Measurements from ENCODE around the gene NPR2.
A peak's percentile ranks its signal among the peaks of the same experiment; 100 is the strongest.

The NPR2 gene

DNA sequence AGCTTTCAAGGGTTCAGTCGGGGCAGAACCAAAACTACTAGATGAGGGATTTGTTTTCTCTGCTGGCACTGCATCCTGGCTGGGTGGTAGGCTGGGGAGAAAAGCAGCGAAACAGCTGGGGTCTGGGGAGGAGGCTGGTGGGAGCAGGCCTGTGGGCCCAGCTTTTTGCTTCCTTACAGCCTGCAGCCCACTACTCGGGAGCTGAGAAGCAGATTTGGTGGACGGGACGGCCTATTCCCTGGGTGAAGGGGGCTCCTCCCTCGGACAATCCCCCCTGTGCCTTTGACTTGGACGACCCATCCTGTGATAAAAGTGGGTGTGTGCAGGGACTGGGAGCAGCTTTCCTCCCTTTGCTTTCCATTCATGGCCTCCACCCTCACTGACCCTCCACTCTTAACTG lies 9.1 kb downstream of the NPR2 start:
- Histone ChIP-seq H3K4me1 (ENCODE audit: control insufficient read depth, insufficient read depth, low read length) (no peaks in the 10 kb centered on the region), H3K9me3 (ENCODE audit: control insufficient read depth, insufficient read depth, low read length) (no peaks in the 10 kb centered on the region), H3K4me3 (ENCODE audit: low read length) (no peak overlapping the region), H3K36me3 (ENCODE audit: control insufficient read depth, insufficient read depth, low read length) (peaks cover 7% of the 10 kb centered on the region; the same call in 1 of the 2 replicates), H3K27me3 (ENCODE audit: control insufficient read depth, insufficient read depth, low read length) (no peaks in the 10 kb centered on the region), H3K27ac (ENCODE audit: low read length) (no peak overlapping the region)
- no CpG with 5 or more reads among the region's 7 CpGs for WGBS (ENCODE audit: insufficient coverage, insufficient read length)
- no peak for DNase-seq (ENCODE audit: low read depth, low spot score)

- WGBS (ENCODE audit: insufficient coverage, insufficient read length): no CpG with 5 or more reads among the region's 13 CpGs
- Histone ChIP-seq H3K36me3 (ENCODE audit: control insufficient read depth, insufficient read depth, low read length) (peaks cover 7% of the 10 kb centered on the region; the same call in 1 of the 2 replicates), H3K27ac (ENCODE audit: low read length) (no peak overlapping the region), H3K4me3 (ENCODE audit: low read length) (no peak overlapping the region), H3K27me3 (ENCODE audit: control insufficient read depth, insufficient read depth, low read length) (no peaks in the 10 kb centered on the region), H3K4me1 (ENCODE audit: control insufficient read depth, insufficient read depth, low read length) (no peaks in the 10 kb centered on the region), H3K9me3 (ENCODE audit: control insufficient read depth, insufficient read depth, low read length) (no peaks in the 10 kb centered on the region)
- no peak for DNase-seq (ENCODE audit: low read depth, low spot score)
Measured at GRCh38 chr9:35801328-35802128, 10.1 kb downstream of the NPR2 start.

GRCh38 chr9:35806101-35806500 lies 14.7 kb downstream of the NPR2 start:
- no peak overlapping the region for H3K27ac ChIP-seq (ENCODE audit: low read length)
- no peaks in the 10 kb centered on the region for H3K9me3 ChIP-seq (ENCODE audit: control insufficient read depth, insufficient read depth, low read length)
- no peak overlapping the region for H3K4me3 ChIP-seq (ENCODE audit: low read length)
- H3K36me3 ChIP-seq (ENCODE audit: control insufficient read depth, insufficient read depth, low read length): peaks cover 5% of the 10 kb centered on the region; the same call in 1 of the 2 replicates
- DNase-seq (ENCODE audit: low read depth, low spot score): no peak
- no peaks in the 10 kb centered on the region for H3K27me3 ChIP-seq (ENCODE audit: control insufficient read depth, insufficient read depth, low read length)
- H3K4me1 ChIP-seq (ENCODE audit: control insufficient read depth, insufficient read depth, low read length): no peaks in the 10 kb centered on the region
- no CpG with 5 or more reads among the region's 8 CpGs for WGBS (ENCODE audit: insufficient coverage, insufficient read length)

DNA sequence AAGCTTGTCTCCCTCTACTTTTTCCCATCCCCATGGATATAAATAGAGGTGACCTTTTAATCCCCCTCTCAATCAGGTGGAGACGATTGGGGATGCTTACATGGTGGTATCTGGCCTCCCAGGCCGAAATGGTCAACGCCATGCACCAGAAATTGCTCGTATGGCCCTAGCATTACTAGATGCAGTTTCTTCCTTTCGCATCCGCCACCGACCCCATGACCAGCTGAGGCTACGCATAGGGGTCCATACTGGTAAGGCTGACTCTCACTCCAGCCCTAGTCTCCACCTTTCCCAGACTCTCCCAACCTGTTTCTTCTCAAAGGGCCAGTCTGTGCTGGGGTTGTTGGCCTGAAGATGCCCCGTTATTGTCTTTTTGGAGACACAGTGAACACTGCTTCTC lies 17.0 kb downstream of the NPR2 start:
- DNase-seq (ENCODE audit: low read depth, low spot score): no peak
- no peaks in the 10 kb centered on the region for H3K9me3 ChIP-seq (ENCODE audit: control insufficient read depth, insufficient read depth, low read length)
- no peaks in the 10 kb centered on the region for H3K27me3 ChIP-seq (ENCODE audit: control insufficient read depth, insufficient read depth, low read length)
- H3K27ac ChIP-seq (ENCODE audit: low read length): no peak overlapping the region
- no CpG with 5 or more reads among the region's 9 CpGs for WGBS (ENCODE audit: insufficient coverage, insufficient read length)
- H3K4me3 ChIP-seq (ENCODE audit: low read length): no peak overlapping the region
- H3K36me3 ChIP-seq (ENCODE audit: control insufficient read depth, insufficient read depth, low read length): no peaks in the 10 kb centered on the region
- no peaks in the 10 kb centered on the region for H3K4me1 ChIP-seq (ENCODE audit: control insufficient read depth, insufficient read depth, low read length)

GRCh38 chr9:35810122-35810521 lies 18.7 kb downstream of the NPR2 start:
- Histone ChIP-seq H3K27me3 (ENCODE audit: control insufficient read depth, insufficient read depth, low read length) (no peaks in the 10 kb centered on the region), H3K4me1 (ENCODE audit: control insufficient read depth, insufficient read depth, low read length) (peaks cover 4% of the 10 kb centered on the region; the same call in 1 of the 2 replicates), H3K27ac (ENCODE audit: low read length) (no peak overlapping the region), H3K9me3 (ENCODE audit: control insufficient read depth, insufficient read depth, low read length) (no peaks in the 10 kb centered on the region), H3K36me3 (ENCODE audit: control insufficient read depth, insufficient read depth, low read length) (no peaks in the 10 kb centered on the region), H3K4me3 (ENCODE audit: low read length) (no peak overlapping the region)
- no peak for DNase-seq (ENCODE audit: low read depth, low spot score)
- no CpG with 5 or more reads among the region's 7 CpGs for WGBS (ENCODE audit: insufficient coverage, insufficient read length)

DNA sequence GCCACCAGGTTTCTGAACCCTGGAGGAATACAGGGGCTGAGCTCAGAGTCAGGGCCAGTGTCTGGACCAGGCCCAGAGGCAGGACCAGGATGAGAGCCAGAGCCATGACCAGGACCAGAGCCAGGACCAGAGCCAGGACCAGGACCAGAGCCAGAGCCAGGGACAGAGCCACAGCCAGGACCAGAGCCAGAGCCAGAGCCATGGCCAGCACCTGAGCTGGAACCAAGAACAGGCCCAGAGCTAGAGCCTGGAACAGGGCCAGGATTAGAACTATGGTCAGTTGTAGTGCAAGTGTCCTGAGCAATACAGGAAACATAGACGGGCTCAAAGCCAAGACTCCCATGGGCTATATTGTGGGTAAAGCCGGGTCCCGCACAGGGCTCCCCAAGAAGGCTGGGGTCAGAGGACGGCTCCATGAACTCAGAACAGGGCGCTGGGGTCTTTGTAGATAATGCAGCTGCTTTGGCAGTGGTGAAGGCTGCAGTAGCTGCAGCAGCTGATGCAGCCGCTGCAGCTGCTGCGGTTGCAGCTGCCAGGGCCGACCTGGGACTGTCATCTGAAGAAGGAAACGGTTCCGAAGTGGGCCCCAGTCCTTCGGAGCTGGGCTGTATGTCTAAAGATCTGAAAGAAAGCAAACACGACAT lies 20.1 kb downstream of the NPR2 start:
- no CpG with 5 or more reads among the region's 12 CpGs for WGBS (ENCODE audit: insufficient coverage, insufficient read length)
- no peak overlapping the region for H3K27ac ChIP-seq (ENCODE audit: low read length)
- H3K4me1 ChIP-seq (ENCODE audit: control insufficient read depth, insufficient read depth, low read length): peaks cover 4% of the 10 kb centered on the region; the same call in 1 of the 2 replicates
- H3K36me3 ChIP-seq (ENCODE audit: control insufficient read depth, insufficient read depth, low read length): no peaks in the 10 kb centered on the region
- no peaks in the 10 kb centered on the region for H3K9me3 ChIP-seq (ENCODE audit: control insufficient read depth, insufficient read depth, low read length)
- no peaks in the 10 kb centered on the region for H3K27me3 ChIP-seq (ENCODE audit: control insufficient read depth, insufficient read depth, low read length)
- peak overlapping the region; percentile 25; the same call in 1 of the 2 replicates for H3K4me3 ChIP-seq (ENCODE audit: low read length)
- no peak for DNase-seq (ENCODE audit: low read depth, low spot score)

DNA sequence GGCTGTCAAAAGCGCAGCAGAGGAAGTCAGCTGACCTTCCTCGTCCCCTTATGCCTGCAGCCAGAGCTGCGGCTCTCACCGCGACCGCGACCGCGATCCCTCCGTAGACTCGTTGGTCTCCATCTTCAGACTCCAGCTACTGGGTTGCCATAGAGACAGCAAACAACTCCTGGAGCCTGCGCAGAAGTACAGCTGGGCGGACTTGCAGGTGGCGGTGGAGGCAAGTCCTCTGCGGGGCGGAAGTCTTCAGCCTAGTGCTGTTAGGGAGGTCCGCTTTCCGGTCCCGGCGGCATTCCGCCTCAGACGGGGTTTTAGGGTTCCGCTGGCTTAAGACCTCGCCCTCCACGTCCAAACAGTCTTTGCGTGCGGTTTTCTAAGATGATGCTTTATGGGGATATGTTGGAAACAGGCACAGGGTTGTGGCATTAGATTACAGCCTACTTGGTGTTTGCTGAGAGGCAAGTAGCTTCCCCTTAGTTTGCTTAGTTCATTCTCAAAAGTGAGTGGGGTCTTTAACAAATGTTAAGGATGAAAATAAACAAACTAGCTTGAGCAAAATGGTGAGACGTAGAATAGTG lies 20.7 kb downstream of the NPR2 start, which contains the start of gene SPAG8:
TSS of gene SPAG8 (minus strand) at position 238 of the 578 bp plus-strand sequence. CDS start at position 123, 115 bp downstream.
- H3K27ac ChIP-seq (ENCODE audit: low read length): no peak within 1 kb of the TSS
- H3K36me3 ChIP-seq (ENCODE audit: control insufficient read depth, insufficient read depth, low read length): no peaks in the 10 kb centered on the region
- no CpG with 5 or more reads among the region's 28 CpGs for WGBS (ENCODE audit: insufficient coverage, insufficient read length)

DNA sequence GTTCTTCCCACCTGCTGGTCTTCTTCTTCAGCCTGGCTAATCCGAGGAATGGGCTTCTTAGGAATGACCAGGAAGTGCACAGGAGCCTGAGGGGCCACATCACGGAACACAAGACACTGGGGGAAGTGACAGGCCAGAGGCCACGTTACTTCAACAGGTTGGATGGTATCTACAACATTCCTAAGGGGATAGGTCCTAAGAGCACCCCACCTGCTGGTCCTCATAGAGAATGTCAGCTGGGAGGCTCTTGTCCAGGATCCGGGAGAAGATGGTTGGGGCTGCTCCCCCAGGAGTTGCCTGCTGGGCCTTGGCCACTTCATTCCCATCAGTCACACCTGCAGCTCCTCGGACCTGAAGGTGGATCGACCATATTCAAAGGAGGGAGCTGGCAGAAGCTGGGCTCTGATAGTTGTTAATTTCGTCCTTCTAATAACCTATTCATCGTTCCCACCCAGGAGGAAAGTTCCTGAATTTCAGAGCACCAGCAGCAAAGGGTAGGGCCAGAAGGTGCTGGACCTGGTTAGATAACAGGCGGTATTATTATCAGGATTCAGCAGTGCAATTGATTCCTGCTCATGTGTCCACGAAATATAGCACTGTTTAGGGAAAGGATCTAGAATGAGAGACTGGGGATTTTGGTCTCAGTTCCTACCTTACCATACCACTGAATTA lies 22.2 kb downstream of the NPR2 start:
- no peak for DNase-seq (ENCODE audit: low read depth, low spot score)
- Histone ChIP-seq H3K4me1 (ENCODE audit: control insufficient read depth, insufficient read depth, low read length) (peaks cover 4% of the 10 kb centered on the region; the same call in 1 of the 2 replicates), H3K27ac (ENCODE audit: low read length) (no peak overlapping the region), H3K4me3 (ENCODE audit: low read length) (no peak overlapping the region), H3K9me3 (ENCODE audit: control insufficient read depth, insufficient read depth, low read length) (no peaks in the 10 kb centered on the region), H3K36me3 (ENCODE audit: control insufficient read depth, insufficient read depth, low read length) (no peaks in the 10 kb centered on the region), H3K27me3 (ENCODE audit: control insufficient read depth, insufficient read depth, low read length) (no peaks in the 10 kb centered on the region)
- no CpG with 5 or more reads among the region's 10 CpGs for WGBS (ENCODE audit: insufficient coverage, insufficient read length)

More for the DNA sequence above, 20.7 kb downstream of the NPR2 start, which contains the start of gene SPAG8:
- Histone ChIP-seq H3K4me3 (ENCODE audit: low read length) (peak within 1 kb of the TSS; percentile 25; the same call in 1 of the 2 replicates), H3K27me3 (ENCODE audit: control insufficient read depth, insufficient read depth, low read length) (no peaks in the 10 kb centered on the region), H3K9me3 (ENCODE audit: control insufficient read depth, insufficient read depth, low read length) (no peaks in the 10 kb centered on the region), H3K4me1 (ENCODE audit: control insufficient read depth, insufficient read depth, low read length) (peaks cover 4% of the 10 kb centered on the region; the same call in 1 of the 2 replicates)
- DNase-seq (ENCODE audit: low read depth, low spot score): peak; percentile 92

DNA sequence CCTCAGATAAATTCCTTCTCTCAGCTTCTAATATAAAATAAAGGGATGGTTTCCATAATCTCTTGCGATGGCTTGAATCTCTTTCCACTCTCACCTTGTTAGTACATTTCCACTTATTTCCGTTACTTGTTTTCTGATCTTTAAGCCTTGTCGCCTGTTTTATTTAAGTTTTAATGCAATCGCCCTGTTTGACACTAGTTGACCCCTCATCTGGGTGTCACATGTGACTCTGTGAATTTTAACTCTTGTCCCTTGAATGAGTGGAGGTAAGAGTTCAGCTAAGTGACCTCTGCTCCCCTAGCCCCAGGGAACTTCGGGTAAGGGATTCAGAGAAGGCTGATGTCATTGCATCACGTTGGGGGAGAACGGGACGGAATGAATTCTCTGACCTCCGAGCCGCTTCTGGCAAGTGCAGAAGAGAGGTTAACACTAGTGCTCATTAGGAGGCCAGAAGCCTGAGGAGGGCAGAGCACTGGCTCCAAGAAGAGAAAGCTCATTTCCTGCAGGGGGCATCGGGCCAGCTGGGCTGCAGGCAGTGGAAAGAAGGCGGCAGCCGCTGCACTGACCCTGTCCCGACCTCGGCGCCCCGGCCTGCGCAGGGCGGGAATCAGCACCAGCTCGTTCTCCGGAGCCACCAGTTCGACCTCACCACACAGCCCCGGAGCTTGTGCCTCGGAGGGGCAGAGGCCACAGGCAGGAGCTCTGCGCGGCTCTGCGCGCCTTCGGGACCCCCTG lies 22.9 kb downstream of the NPR2 start:
- Histone ChIP-seq H3K9me3 (ENCODE audit: control insufficient read depth, insufficient read depth, low read length) (no peaks in the 10 kb centered on the region), H3K4me1 (ENCODE audit: control insufficient read depth, insufficient read depth, low read length) (peaks cover 4% of the 10 kb centered on the region; the same call in 1 of the 2 replicates), H3K27me3 (ENCODE audit: control insufficient read depth, insufficient read depth, low read length) (no peaks in the 10 kb centered on the region), H3K27ac (ENCODE audit: low read length) (no peak overlapping the region), H3K36me3 (ENCODE audit: control insufficient read depth, insufficient read depth, low read length) (no peaks in the 10 kb centered on the region), H3K4me3 (ENCODE audit: low read length) (peak overlapping the region; percentile 99)
- WGBS (ENCODE audit: insufficient coverage, insufficient read length): no CpG with 5 or more reads among the region's 29 CpGs
- no peak for DNase-seq (ENCODE audit: low read depth, low spot score)
